HG03159 (cell line): ENCODE data around the gene DUSP7.

Source experiments
- ATAC-seq: cut with Tn5 transposase; IDR thresholded peaks from one replicate; pipeline ENCODE4 v1.9.1; 2021; ENCODE audit warnings: mild to moderate bottlenecking, moderate library complexity; ENCODE audit not compliant: unreplicated experiment

The DUSP7 gene, protein sequence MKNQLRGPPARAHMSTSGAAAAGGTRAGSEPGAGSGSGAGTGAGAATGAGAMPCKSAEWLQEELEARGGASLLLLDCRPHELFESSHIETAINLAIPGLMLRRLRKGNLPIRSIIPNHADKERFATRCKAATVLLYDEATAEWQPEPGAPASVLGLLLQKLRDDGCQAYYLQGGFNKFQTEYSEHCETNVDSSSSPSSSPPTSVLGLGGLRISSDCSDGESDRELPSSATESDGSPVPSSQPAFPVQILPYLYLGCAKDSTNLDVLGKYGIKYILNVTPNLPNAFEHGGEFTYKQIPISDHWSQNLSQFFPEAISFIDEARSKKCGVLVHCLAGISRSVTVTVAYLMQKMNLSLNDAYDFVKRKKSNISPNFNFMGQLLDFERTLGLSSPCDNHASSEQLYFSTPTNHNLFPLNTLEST

DNA sequence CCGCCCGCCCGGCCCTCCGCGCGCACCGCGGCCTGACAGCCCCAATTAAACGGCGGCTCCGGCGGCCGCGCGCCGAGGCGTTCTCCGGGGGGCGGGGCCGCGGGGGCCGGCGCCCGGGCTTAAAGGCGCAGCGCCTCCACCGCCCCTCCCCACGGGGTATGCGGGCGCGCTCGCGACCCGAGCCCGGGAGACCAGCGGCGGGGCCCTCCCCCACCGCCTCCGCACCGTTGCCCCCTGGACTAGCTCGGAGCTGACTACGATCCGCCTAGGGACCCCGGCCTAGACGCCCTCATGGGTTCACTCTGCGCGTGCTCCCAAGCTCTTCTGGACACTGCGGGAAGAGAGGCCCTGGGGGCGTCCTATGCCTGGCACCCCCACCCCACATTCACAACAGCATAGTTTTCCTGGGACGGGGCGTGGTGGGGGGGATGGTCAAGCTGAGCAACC, at the start of gene DUSP7:
DUSP7 (minus strand) TSS at position 51 of the 447 bp plus-strand sequence. CDS start 205 bp downstream, outside the sequence.
- peak; percentile 30 for ATAC-seq

DNA sequence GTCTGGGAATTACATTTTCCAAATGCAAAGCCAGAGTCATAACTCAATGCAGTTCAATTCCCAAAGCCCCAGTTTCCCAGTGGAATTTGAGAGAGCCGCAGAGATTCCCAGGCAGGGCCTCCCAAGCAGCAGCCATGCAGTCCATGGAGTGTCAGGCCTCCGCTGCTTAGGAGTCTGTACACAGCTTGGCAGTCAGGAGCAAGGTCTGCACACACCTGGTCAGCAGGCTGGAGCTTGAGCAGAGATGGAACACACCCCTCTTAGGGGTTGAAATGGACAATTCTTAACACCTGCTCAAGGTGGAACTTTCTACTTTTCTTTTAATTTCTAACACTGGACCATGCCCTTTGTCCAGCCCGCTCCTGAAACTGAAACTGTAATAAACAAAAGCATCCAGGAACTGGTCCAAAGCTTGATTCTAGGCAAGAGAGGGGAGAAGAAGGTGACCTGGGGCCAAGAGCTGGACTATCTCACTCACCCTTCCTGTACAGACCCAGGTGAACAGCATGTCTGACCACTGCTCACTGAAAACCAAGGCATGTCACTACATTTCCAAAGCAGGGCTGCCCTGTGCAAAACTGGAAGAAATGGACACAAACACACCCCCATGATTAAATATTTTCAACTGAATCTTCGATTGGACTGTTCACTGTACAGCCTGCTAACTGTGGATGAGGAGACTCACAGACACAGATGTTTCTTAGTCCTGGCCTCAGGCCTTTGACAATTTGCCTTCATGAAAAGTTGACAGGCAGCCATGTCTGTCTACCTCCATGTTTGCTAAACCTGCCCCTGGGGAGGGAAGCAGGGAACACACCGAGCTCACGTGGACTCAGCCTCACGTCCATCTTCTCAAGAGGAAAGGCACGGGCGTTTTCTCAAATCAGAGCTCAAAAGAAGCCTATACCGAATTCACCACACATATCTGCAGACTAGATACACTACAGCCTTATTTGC, 48.6 kb upstream of the DUSP7 start:
- ATAC-seq: no peak

- no peak for ATAC-seq
Measured at GRCh38 chr3:52102934-52103333, 46.6 kb upstream of the DUSP7 start.

DNA sequence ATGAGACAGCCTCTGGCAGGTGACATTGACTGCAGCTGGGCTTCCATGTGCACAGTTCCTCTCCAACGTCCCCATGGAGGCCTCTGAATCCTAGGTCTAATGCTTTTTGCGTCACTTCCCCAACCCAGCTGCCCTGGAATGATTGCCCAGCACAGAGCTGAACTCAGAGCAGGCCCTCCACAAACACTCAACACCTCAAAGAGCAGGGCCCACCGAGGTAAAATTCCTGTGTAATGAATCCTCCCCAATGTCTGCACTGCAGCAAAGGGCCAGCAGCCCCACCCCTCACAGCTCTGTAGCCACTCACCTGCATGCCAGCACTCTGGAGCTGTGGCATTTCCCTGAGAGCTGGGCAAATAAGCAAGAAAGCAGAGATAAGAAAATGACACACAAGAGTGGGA, 42.6 kb upstream of the DUSP7 start:
- ATAC-seq: no peak

DNA sequence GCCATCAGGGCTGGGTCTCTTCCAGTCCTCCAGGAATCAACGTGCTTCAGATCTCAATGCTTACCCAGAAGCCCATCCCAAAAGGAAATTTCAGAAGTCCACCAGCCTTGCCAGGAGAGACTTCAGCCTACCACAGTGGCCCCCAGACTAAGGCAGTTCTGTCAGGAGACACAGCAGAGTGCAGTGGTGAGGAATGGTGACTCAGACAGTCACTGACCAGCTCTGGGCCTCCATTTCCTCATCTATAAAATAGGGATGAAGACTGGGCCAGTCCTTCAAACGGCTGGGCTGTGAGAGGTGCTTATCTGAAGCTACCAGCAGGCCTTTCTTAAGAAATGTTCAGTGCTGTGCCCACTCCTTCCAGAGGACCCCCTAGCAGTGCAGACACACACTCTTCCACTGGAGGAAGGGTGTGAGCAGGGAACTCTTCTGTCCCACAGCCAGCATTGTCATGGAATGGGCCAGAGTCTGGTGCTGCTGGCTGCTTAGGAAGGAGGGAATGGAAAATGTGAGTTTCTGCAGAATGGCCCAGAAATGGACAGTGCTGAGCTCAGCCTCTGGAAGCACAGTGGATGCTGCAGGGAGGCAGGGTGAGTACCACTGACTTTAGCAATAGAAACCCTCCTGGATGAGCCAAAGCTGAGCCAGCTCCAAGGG, 41.6 kb upstream of the DUSP7 start:
- ATAC-seq: no peak

DNA sequence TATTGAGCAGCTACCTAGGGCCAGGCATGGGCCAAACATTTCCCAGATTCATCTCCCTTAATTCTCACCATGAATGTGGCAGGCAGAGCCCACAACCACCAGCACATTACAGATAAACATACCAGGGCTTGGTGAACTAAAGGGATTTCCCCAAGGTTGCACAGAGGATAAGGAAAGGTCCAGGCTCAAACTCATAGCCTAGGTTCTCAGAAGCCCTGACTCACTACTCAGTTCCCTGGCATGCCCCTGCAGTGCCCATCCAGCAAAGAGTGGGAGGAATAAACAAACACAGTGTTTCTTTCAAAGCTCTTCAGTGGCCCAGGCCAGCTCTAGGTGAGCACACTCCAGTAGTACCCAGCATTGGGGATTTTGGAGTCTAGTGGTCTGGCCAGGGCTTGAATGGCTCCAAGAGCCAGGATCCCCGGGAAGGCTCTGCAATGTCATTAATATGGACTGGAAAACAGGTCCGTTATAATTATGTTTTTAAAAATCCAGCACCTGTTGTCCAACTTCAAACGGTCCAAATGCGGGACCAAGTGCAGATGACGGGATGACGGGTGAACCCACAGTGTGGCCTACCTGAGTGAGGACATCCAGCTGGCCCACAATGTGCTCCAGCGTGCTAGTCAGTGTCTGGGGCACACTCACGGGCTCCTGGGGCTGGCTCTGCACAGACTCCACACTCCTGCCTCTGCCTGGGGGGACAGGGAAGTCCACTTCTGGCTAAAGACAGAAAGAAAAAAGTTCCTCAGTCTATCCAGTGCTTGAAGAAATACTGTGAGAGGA, 39.8 kb upstream of the DUSP7 start:
- ATAC-seq: no peak

- no peak for ATAC-seq
Measured at GRCh38 chr3:52094571-52095485, 38.5 kb upstream of the DUSP7 start.

- no peak for ATAC-seq
Measured at GRCh38 chr3:52093756-52094545, 37.6 kb upstream of the DUSP7 start.

DNA sequence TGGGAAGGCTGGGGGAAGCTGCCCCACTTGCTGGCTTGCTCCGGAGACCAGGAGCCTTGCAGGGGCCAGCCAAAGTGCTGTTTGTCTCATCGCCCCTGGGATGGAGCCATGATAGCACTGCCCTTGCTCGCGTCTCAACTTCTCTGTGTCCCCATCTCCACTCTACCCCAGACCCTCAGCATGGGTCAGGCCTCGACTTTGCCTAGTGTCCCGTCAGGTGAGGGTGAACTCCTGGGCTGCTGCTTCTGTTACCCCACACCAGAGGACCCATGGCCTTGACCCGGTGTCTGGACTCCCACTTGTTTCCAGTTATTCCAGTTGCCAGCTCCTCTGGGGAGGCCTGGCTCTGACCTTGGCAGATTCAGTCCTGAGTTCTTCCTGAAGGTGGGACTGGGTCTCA, 36.5 kb upstream of the DUSP7 start:
- no peak for ATAC-seq

DNA sequence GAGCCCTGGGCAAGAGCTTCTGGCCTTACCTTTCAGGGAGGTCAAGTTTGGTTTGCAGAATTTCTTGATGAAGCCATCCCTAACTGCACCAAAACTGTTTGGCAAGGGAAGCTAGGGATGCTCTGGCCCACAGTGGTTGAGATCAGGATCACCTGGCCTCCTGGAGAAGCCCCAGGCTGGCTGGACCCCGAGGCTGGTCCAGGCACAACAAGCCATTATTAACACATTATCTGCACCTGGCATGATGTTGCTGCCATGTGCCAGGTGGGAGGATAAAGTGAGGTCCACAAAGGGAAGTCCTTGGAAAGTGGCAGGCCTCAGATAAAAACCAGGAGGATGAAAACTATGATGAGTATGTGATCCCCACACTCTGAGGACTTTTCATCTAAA, 35.9 kb upstream of the DUSP7 start:
- no peak for ATAC-seq

DNA sequence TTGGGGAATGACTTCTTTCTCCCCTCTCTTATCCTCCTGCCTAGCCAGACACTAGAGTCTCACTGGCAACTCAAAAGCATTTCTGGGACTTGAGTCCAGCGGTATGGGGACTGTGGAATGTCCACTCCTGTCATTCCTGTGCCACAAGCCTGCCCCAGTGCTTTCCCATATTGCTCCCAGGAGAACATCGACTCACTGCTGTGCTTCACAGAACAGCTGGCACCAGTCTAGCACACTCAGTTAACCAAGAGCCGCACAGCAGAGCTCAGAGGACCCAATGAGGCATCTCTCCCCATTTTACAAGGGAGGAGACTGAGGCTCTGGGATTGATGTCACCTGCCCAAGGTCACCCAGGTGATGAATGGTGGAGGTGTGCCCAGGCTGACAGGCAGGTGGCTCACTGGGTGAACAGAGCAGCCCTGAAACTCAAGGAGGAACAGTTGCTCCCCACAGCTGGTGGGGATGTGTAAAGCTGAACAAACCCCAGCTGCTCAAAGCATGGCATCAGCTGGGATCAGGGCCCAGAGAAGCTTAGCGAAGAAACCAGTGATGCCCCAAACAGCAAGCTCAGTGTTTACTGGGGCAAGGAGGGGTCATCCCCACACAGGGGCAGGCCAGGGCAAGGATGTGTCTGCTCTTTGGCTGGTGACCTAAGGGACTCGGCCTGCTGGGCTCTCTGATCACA, 35.4 kb upstream of the DUSP7 start:
- ATAC-seq: no peak

GRCh38 chr3:52090933-52091468, 34.6 kb upstream of the DUSP7 start:
- ATAC-seq: no peak

DNA sequence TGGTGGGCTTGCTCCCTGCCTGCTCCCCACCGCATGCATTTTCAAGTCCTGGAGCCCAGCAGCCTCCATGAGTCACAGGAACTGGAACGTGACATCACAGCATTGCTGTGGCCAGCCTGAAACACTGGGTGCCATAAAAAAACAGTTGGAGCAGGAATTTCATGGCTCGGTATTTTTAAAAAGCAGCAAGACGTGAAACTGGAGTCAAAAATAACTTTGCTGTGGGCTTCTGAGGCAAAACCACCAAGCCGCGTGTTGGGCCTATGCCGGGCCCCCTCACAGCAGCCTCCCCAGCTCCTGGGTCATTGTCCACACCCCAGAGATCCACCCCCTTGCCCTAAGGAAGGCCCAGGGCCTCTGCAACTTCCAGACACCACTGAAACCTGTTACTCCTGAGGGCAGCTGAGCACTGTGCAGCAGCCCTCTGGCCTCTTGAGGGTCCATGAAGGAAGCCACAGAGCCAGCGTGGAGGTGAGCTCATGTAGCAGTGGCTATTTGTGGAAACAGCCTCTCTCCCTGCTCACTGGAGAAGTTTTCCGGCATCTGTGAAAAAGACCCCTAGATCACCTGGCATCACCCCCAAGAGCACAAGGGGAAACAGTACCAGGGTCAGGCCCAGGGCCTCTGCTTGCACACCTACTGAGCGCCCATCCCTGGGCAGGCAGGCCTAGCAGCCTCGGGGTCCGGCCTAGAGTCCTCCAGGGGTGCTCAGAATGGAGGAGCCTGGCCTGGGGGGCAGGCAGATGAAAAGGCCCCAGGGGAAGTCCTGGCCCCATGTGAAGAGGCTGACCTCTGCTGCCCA, 34.0 kb upstream of the DUSP7 start:
- ATAC-seq: no peak

DNA sequence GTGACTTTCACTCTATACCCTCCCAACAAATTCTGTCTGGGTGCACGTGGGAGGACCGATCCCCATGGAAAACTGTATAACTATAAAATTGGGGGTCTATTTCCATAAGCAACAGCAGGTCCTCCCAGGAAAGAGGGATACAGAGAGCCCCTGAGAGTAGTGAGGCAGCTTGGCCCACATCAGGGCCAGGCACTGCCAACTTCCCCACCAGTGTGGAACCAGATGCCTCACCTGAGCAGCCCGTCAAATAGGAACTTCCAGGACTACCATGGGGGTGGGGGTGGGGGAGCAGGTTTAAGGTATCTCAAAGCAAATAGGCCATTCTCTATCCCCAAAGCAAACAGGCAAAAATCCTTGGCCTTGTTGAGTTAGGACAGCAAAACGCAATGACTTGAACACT, 33.3 kb upstream of the DUSP7 start:
- no peak for ATAC-seq

DNA sequence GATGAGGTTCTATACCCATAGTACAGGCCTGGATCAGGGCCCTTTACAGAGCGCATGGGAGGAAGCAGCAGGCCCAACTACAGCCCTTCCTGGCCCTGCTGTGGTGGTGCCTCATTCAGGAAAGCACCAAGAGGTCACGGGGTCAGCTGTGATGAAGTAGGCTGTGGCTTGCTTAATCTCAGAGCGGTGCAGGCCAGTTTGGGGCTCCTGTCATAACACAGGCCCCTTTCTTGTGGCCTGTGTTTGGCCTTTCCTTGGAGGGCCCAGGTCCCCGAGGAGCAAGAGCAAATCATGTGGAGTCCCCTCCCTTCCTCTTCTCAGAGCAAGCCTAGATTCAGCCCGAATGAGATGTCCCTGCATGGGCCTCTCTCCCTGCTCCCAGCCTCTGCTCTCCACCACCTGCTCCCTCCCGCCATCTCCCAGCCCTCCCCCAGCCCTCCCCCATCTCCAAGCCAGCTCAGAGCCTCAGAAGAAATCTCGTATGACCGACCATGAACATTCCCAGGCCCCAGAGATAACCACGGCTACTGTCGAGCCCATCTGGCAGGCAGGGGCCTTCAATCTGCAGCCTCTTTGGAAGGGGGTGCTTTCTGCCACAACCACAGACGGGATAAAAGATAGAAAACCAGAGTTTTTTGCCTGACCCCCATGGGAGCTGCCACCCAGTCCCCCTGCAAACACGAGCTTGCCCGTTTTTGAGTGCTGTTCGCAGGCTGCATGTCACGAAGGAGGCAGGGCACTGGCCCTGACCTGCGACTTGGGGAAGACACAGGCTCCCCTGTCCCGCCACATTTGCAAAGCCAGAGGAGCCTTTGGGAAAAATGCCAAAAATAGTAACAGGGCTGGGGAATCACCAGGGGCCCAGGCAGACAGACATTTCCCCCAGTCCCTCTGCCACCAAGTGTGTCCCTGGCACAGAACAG, 32.3 kb upstream of the DUSP7 start:
- ATAC-seq: no peak

- no peak for ATAC-seq
Measured at GRCh38 chr3:52087731-52088130, 31.4 kb upstream of the DUSP7 start.
